Mesendoderm (in vitro differentiated cells): ENCODE data around the gene FKBP6. TPM values are rescaled to one million over a fixed set of nuclear protein-coding genes. Genes with fewer than 3 reads are reported as not detected.
A peak's percentile ranks its signal among the peaks of the same experiment; 100 is the strongest.
"Not testable (repeated sequence)": the region's sequence is repeated elsewhere in the genome, so short reads cannot be mapped to it uniquely, and the experiment has no call there.

Experiments used
- DNase-seq: peaks from one replicate; pipeline ENCODE4 v3.0.0; 2013
- H2AK5ac ChIP-seq: 2 replicates; pipeline ENCODE4 v1.6.1; 2013; ENCODE audit warnings: low read length, inconsistent platforms
- H2BK120ac ChIP-seq: 2 replicates; pipeline ENCODE4 v1.6.1; 2013; ENCODE audit warnings: low read depth, mild to moderate bottlenecking, low read length, moderate library complexity, mixed read lengths
- H2BK15ac ChIP-seq: replicated peaks from 2 replicates; pipeline ENCODE4 v1.6.1; 2013; ENCODE audit warnings: low read depth, mild to moderate bottlenecking, moderate library complexity
- H2BK5ac ChIP-seq: 2 replicates; pipeline ENCODE4 v1.6.1; 2013; ENCODE audit warnings: low read length, inconsistent platforms
- H3K18ac ChIP-seq: 2 replicates; pipeline ENCODE4 v1.6.1; 2013; ENCODE audit warnings: mild to moderate bottlenecking, low read length, mixed read lengths
- H3K23ac ChIP-seq: one replicate; pipeline ENCODE4 v1.6.1; 2013; ENCODE audit warnings: low read length
- H3K27ac ChIP-seq: 2 replicates; pipeline ENCODE4 v1.5.1; 2013; ENCODE audit warnings: low read depth, mild to moderate bottlenecking, inconsistent platforms, low read length, moderate library complexity
- H3K27me3 ChIP-seq: 2 replicates; pipeline ENCODE4 v1.6.1; 2013; ENCODE audit warnings: low read length, control low read depth, mild to moderate bottlenecking, inconsistent platforms; ENCODE audit not compliant: insufficient read depth, poor library complexity
- H3K36me3 ChIP-seq: 2 replicates; pipeline ENCODE4 v1.6.1; 2013; ENCODE audit warnings: low read length, inconsistent platforms; ENCODE audit not compliant: control insufficient read depth, insufficient read depth
- H3K4ac ChIP-seq: one replicate; pipeline ENCODE4 v1.6.1; 2013; ENCODE audit warnings: low read depth, mild to moderate bottlenecking, low read length, moderate library complexity
- H3K4me1 ChIP-seq: 2 replicates; pipeline ENCODE4 v1.6.1; 2013; ENCODE audit warnings: low read depth, low read length, inconsistent platforms; ENCODE audit not compliant: control insufficient read depth
- H3K4me2 ChIP-seq: 2 replicates; pipeline ENCODE4 v1.6.1; 2013; ENCODE audit warnings: low read length
- H3K4me3 ChIP-seq: 2 replicates; pipeline ENCODE4 v1.5.1; 2013; ENCODE audit warnings: mild to moderate bottlenecking, low read length
- H3K56ac ChIP-seq: one replicate; pipeline ENCODE4 v1.6.1; 2013; ENCODE audit warnings: low read length
- H3K79me1 ChIP-seq: 2 replicates; pipeline ENCODE4 v1.6.1; 2013; ENCODE audit warnings: low read length, inconsistent platforms
- H3K79me2 ChIP-seq: 2 replicates; pipeline ENCODE4 v1.6.1; 2013; ENCODE audit warnings: mild to moderate bottlenecking, low read length; ENCODE audit not compliant: control insufficient read depth, insufficient read depth
- H3K9ac ChIP-seq: 2 replicates; pipeline ENCODE4 v1.6.1; 2013; ENCODE audit warnings: low read length, inconsistent platforms
- H4K5ac ChIP-seq: one replicate; pipeline ENCODE4 v1.6.1; 2013; ENCODE audit warnings: low read length
- H4K8ac ChIP-seq: one replicate; pipeline ENCODE4 v1.6.1; 2013; ENCODE audit warnings: low read depth, mild to moderate bottlenecking, control low read depth, low read length, moderate library complexity
- WGBS: extraction: QIAGEN DNeasy Blood & Tissue Kit; methylation state at CpG from one replicate; pipeline ENCODE4 v1.1.7; 2013; ENCODE audit warnings: low lambda C conversion rate, missing lambda C conversion rate; ENCODE audit not compliant: insufficient coverage; ENCODE audit errors: extremely low coverage; 5-methylcytosine and 5-hydroxymethylcytosine counted together
- small RNA-seq: library from polyadenylated mRNA; stranded (forward); fragments of <200 nt; extraction: miRNeasy Mini kit (QIAGEN cat#:217004); gene quantifications from one replicate; pipeline ENCODE3, GENCODE V24; 2013; ENCODE audit not compliant: insufficient read depth

FKBP6 gene

GRCh38 chr7:73399185-73400050, 71.5 kb downstream of the FKBP6 start:
- not testable (repeated sequence) for H3K56ac ChIP-seq, H3K4me2 ChIP-seq, H3K23ac ChIP-seq, H3K79me1 ChIP-seq, H4K5ac ChIP-seq, H2BK15ac ChIP-seq, H3K4ac ChIP-seq, H2BK5ac ChIP-seq, H3K27ac ChIP-seq, H2AK5ac ChIP-seq, H3K9ac ChIP-seq, H3K4me1 ChIP-seq, H3K4me3 ChIP-seq, H4K8ac ChIP-seq, H3K79me2 ChIP-seq, H3K27me3 ChIP-seq, H2BK120ac ChIP-seq, H3K18ac ChIP-seq, H3K36me3 ChIP-seq
- WGBS, result no CpG with 5 or more reads among the region's 19 CpGs
- peak; percentile 49 for DNase-seq

GRCh38 chr7:73404860-73405259, 76.9 kb downstream of the FKBP6 start:
- not testable (repeated sequence) for H3K4me2 ChIP-seq, H3K23ac ChIP-seq, H4K8ac ChIP-seq, H2BK120ac ChIP-seq, H3K27ac ChIP-seq, H3K79me1 ChIP-seq, H3K4ac ChIP-seq, H3K4me1 ChIP-seq, H3K18ac ChIP-seq, DNase-seq, H2BK5ac ChIP-seq, H3K36me3 ChIP-seq, H2BK15ac ChIP-seq, H3K79me2 ChIP-seq, H4K5ac ChIP-seq, H3K27me3 ChIP-seq, H3K4me3 ChIP-seq, H3K56ac ChIP-seq, H3K9ac ChIP-seq, H2AK5ac ChIP-seq
- WGBS, result no CpG with 5 or more reads among the region's 3 CpGs

Small RNAs within 50 kb of the gene (small RNA-seq; reads per million reads assigned to genes)
- not detected for gene RF00019
- not detected for gene RNU6-1080P
